Epithelial cell of proximal tubule (primary cell): ENCODE results near the gene TLE3. TPM values are rescaled to one million over a fixed set of nuclear protein-coding genes. Genes with fewer than 3 reads are reported as not detected.

Experiments used
- DNase-seq: peaks from one replicate; pipeline ENCODE4 v3.0.0-alpha.2; 2011; ENCODE audit warnings: low read depth
- H3K4me3 ChIP-seq: 2 replicates; pipeline ENCODE4 v1.5.1; 2011; ENCODE audit warnings: low read depth, mild to moderate bottlenecking, low read length
- CTCF ChIP-seq: conservative IDR thresholded peaks from 2 replicates; pipeline ENCODE4 v1.5.1; 2012; ENCODE audit warnings: low read depth, mild to moderate bottlenecking, low read length
- total RNA-seq: library from RNA; depleted of rRNA; stranded (reverse); fragments of >200 nt; gene quantifications from 2 replicates; pipeline ENCODE4 v1.2.3, GENCODE V29; 2015

Gene TLE3
- total RNA-seq, 1 donor from 2014 or later: 34.8 TPM

GRCh38 chr15:70063261-70063925, 34.3 kb downstream of the TLE3 start:
- TF ChIP-seq CTCF: no peak
- DNase-seq: no peak

GRCh38 chr15:70062321-70062956, 35.3 kb downstream of the TLE3 start:
- no peak for TF ChIP-seq CTCF
- peak; percentile 37 for DNase-seq
- H3K4me3 ChIP-seq: no peak overlapping the region

More at GRCh38 chr15:70063261-70063925, 34.3 kb downstream of the TLE3 start:
- H3K4me3 ChIP-seq: no peak overlapping the region

GRCh38 chr15:70061696-70062270, 35.9 kb downstream of the TLE3 start:
- no peak for DNase-seq
- TF ChIP-seq CTCF: no peak
- no peak overlapping the region for H3K4me3 ChIP-seq

- no peak overlapping the region for H3K4me3 ChIP-seq
- DNase-seq: peak; percentile 25
- no peak for TF ChIP-seq CTCF
Measured at GRCh38 chr15:70060993-70061305, 36.8 kb downstream of the TLE3 start.

- H3K4me3 ChIP-seq: no peak overlapping the region
- no peak for DNase-seq
- no peak for TF ChIP-seq CTCF
Measured at GRCh38 chr15:70060214-70060992, 37.3 kb downstream of the TLE3 start.

- TF ChIP-seq CTCF: no peak
- DNase-seq: no peak
- no peak overlapping the region for H3K4me3 ChIP-seq
Measured at GRCh38 chr15:70059476-70060213, 38.1 kb downstream of the TLE3 start.
